WERI-Rb-1 (cell line): Measurements from ENCODE around the gene CDKAL1.

Source experiments
- DNase-seq: peaks from one replicate; pipeline ENCODE4 v3.0.0-alpha.2; 2020
- H3K27ac ChIP-seq: fragments of 250-450 bp; sonication (Bioruptor Pico); 2 replicates; pipeline ENCODE4 v1.5.1; 2020; ENCODE audit warnings: mild to moderate bottlenecking, moderate library complexity
- H3K27me3 ChIP-seq: fragments of 250-450 bp; sonication (Bioruptor Pico); 2 replicates; pipeline ENCODE4 v1.5.1; 2021; ENCODE audit warnings: mild to moderate bottlenecking, low read depth, moderate library complexity; ENCODE audit not compliant: insufficient read depth, severe bottlenecking
- H3K36me3 ChIP-seq: fragments of 250-450 bp; sonication (Bioruptor Pico); 2 replicates; pipeline ENCODE4 v1.5.1; 2020; ENCODE audit warnings: mild to moderate bottlenecking, moderate library complexity
- H3K4me3 ChIP-seq: 2 replicates; pipeline ENCODE4 v1.5.1; 2011; ENCODE audit warnings: low read depth, mild to moderate bottlenecking, control low read depth, low read length
- H3K9me3 ChIP-seq: fragments of 250-450 bp; sonication (Bioruptor Pico); 2 replicates; pipeline ENCODE4 v1.5.1; 2021; ENCODE audit warnings: mild to moderate bottlenecking, moderate library complexity; ENCODE audit not compliant: severe bottlenecking
- TF ChIP-seq, protein P1 (sequence below): IDR thresholded peaks from 2 replicates; pipeline ENCODE4 v1.5.1; 2011; ENCODE audit warnings: low read depth, mild to moderate bottlenecking, control low read depth, inconsistent platforms, low read length

CDKAL1 gene

DNA sequence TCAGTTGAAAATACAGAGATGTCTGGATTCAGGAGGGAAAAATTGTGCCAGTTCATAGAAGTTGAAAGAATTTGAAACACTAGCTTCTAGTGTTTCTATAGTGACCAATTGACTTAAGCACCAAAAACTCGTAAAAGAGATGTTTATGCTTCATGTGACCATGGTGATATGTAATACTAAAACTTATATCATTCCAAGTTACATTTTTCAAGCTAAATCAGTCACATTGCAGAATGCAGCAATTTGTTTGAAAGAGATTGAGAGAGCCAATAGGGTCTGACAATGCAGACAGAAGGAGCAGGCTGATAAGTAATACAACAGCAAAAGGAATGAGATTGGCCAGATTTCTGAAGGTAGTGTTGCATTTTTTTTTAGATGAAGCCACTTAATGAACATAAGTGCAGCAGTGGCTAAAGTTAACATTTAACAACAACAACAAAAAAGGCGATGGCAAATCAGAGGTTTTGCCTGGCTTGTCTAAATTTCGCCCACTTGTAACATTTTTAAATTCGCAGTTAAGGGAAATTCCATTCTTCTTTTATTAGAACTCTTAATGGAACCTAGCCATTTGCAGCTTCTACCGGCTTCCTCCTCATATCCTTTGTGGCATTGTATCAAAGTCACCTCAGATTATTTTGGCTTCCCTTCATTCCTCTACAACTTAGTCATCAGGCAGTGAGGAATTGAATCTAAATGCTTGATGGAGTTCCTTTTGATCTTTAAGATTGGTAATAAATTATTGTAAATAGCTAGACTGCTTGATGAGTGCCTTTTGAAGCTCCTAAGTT, 575.3 kb downstream of the CDKAL1 start:
- no peaks in the 10 kb centered on the region for H3K36me3 ChIP-seq
- H3K4me3 ChIP-seq = no peak overlapping the region
- DNase-seq = no peak
- H3K9me3 ChIP-seq = no peaks in the 10 kb centered on the region
- H3K27me3 ChIP-seq = no peaks in the 10 kb centered on the region
- H3K27ac ChIP-seq = no peak overlapping the region
- TF ChIP-seq, protein P1, sequence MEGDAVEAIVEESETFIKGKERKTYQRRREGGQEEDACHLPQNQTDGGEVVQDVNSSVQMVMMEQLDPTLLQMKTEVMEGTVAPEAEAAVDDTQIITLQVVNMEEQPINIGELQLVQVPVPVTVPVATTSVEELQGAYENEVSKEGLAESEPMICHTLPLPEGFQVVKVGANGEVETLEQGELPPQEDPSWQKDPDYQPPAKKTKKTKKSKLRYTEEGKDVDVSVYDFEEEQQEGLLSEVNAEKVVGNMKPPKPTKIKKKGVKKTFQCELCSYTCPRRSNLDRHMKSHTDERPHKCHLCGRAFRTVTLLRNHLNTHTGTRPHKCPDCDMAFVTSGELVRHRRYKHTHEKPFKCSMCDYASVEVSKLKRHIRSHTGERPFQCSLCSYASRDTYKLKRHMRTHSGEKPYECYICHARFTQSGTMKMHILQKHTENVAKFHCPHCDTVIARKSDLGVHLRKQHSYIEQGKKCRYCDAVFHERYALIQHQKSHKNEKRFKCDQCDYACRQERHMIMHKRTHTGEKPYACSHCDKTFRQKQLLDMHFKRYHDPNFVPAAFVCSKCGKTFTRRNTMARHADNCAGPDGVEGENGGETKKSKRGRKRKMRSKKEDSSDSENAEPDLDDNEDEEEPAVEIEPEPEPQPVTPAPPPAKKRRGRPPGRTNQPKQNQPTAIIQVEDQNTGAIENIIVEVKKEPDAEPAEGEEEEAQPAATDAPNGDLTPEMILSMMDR = no peak

DNA sequence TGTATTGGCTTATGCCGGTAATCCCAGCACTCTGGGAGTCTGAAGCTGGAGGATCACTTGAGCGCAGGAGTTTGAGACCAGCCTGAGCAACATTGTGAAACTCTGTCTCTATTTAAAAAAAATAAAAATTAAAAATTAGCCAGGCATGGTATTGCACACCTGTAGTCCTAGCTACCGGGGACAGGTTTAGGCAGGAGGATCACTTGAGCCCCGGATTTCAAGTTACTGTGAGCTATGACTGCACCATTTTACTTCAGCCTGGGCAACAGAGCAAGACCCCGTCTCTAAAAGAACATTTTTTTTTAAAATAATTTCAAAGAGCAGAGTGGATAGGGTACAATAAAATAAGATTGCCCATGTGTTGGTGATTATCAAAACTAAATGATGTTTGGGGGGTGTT, 576.4 kb downstream of the CDKAL1 start:
- Histone ChIP-seq H3K27me3 (no peaks in the 10 kb centered on the region), H3K9me3 (no peaks in the 10 kb centered on the region), H3K27ac (no peak overlapping the region), H3K36me3 (no peaks in the 10 kb centered on the region), H3K4me3 (no peak overlapping the region)
- DNase-seq = no peak
- TF ChIP-seq, protein P1 = no peak

DNA sequence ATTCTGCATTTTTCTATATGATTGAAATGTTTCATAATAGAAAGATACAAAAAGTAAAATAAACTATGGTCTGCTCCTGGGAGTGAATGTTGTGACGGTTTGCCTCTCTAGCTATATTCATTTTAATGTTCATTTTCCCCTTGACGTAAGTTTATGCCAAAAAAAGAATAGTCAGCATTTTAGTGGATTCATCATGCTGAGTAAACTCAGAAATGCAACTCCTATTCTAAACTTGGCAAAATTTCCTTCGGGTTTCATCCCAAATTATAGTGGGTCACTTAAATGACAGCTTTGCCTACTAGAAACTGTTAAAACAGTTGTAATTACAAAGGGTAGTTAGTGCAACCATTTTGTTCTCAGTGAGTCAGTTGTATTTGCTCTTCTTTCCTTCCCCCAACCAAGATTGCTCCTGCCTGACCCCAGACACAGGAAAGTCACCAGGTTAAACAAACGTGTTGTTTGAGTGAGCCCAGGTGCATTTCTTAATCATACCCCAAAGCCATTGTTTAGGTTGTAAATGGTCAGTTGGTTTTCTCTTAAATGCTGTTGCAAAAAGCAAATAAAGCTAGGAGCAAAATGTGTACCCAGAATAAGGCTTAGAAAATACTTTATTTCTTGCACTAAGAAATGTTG, 577.0 kb downstream of the CDKAL1 start:
- no peak overlapping the region for H3K4me3 ChIP-seq
- H3K27me3 ChIP-seq = no peaks in the 10 kb centered on the region
- DNase-seq = no peak
- TF ChIP-seq, protein P1 = no peak
- no peak overlapping the region for H3K27ac ChIP-seq
- no peaks in the 10 kb centered on the region for H3K9me3 ChIP-seq
- no peaks in the 10 kb centered on the region for H3K36me3 ChIP-seq

DNA sequence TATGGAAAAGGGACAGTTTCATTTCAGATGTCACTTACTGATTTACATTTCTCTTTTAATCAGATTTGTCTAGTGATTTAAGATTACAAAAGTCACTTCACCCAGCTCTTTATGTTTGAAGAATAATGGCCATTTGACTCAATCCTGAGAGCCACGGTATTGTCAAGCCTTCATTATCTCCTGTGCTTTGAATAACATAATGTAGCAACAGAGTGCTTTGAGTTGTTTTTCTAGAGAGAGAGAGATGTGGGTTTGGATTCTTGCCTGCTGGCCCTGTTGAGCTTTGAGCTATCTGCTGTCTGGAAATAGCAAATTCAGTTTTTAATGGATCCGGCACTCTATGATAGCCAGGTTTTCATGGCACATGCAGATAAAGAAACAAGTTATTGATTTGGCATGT, 580.9 kb downstream of the CDKAL1 start:
- Histone ChIP-seq H3K36me3 (no peaks in the 10 kb centered on the region; the same call in 1 of the 2 replicates), H3K4me3 (no peak overlapping the region), H3K27me3 (no peaks in the 10 kb centered on the region), H3K9me3 (no peaks in the 10 kb centered on the region), H3K27ac (no peak overlapping the region)
- TF ChIP-seq, protein P1 = no peak
- DNase-seq = no peak

DNA sequence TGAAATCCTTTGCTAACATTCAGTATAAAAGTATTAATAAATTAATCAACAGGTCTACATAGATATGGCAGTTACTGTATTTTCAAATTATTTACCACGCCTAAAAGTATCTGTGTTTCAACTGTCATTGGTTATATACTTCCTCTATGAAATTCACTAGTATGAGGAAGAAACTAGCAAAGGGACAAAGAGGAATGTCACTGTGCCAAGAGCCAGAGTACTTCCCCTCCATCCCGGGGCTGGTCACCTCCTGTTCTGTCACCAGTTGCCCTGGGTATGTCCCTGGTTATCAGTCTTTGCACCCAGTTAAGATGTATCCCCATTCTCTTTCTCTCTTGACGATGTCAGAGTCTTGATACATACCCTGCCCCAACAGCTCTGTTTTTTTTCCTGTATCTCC, 582.5 kb downstream of the CDKAL1 start:
- Histone ChIP-seq H3K4me3 (no peak overlapping the region), H3K27me3 (no peaks in the 10 kb centered on the region), H3K36me3 (no peaks in the 10 kb centered on the region; the same call in 1 of the 2 replicates), H3K27ac (no peak overlapping the region), H3K9me3 (no peaks in the 10 kb centered on the region)
- no peak for DNase-seq
- TF ChIP-seq, protein P1 = no peak
